HG03060 (cell line): ENCODE results near the gene APOA5.
A peak's percentile ranks its signal among the peaks of the same experiment; 100 is the strongest.
"Not testable (repeated sequence)": the region's sequence is repeated elsewhere in the genome, so short reads cannot be mapped to it uniquely, and the experiment has no call there.

Source experiments
- ATAC-seq: cut with Tn5 transposase; IDR thresholded peaks from one replicate; pipeline ENCODE4 v1.9.1; 2021; ENCODE audit warnings: low read depth, moderate number of reproducible peaks; ENCODE audit not compliant: unreplicated experiment

The APOA5 gene

DNA sequence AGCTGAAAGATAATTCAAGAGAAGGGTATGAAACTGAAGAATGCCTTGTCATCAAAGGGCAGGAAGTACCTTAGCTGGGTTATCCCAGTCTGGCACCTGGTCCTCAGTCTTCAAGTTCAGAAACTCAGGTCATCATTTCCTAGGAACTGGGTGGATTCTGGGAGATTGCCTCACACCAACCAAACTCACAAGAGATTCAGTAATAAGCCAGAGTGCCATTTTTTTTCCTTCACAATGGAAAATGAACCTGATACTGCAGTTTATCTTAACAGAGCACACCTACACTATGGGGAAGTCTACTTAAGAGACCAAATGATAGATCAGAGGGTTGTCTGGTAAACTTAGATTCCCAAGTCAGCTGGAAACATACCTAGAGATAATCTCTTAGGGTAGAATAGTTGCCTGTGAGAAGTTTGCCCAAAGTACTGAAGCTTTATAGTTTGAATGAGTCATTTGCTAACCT, 15.1 kb downstream of the APOA5 start:
- ATAC-seq, result no peak

DNA sequence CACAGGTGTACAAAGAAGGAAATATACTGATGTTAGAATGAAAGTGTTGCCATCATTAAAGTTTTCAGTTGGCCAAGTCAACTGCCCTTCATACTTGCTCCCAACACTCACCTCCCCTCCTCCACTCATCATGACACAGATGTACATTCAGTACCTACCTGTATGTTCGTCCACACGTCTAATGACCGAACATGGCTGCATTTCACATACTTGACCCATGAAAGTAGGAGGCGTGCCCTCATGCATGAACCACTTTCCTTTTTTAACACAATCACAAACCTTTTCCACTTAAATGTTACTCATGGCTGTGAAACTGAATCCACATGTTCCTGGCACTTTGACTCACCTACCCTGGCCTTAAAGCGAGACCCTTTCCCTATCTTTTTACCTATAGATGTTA, 15.7 kb downstream of the APOA5 start:
- ATAC-seq, result no peak

DNA sequence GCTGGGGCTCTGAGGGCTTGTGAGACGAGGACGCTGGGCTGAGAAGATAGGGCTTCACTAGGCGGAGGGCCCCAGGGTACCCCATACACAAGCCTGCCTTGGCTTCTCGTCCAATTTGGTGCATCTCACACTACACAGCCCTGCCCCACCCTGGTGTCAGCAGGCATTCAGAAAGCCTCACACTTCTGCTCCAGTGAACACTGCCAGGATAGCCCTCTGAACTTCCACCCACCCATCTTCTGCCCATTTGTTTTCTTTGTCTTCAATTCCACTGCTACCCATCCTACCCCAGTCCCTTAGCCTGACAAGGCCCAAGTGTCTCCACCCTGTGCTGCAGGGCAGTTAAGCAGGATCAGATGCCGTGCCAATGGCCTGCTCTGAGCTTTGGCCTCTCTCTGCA, 17.0 kb downstream of the APOA5 start:
- ATAC-seq, result no peak

DNA sequence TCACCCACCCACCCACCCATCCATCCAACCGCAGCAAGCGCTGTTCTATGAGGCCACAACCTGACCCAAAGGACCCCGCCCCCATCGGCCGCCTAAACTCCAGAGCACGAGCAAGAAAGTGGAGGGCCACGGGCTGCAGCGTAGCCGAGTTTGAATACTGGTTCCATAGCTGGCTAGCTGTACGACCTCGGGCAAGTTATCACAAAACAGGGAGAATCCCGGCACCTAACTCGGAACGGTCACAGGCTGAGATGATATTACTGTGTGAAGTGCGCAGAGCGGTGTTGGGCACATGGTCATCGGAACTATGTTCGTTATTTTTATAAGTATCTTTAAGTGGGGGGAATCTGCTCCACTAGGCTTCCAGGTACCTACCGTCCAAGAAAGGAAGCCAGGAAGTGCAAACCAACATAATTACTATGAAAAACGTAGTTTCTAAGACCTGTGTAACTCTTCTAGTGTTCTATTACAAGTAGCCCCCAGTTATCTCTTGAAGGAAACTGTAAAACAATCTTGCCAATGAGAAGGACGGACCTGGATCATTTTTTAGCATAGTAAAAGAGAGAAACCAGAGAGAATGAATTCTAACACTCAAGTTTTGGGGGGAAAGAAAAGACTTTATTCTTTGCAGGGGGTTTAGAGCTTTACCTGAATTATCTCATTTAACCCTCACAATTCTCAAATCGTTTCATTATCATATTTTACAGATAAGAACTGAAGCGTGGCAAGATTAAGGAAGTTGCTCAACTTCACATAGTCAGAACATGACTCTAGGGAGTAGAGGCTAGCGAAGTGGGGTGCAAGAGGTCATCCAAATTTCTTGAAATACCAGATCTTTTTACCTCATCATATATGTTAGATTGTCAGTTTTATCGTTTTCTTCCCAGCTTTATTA, 18.2 kb downstream of the APOA5 start:
- ATAC-seq, result no peak

DNA sequence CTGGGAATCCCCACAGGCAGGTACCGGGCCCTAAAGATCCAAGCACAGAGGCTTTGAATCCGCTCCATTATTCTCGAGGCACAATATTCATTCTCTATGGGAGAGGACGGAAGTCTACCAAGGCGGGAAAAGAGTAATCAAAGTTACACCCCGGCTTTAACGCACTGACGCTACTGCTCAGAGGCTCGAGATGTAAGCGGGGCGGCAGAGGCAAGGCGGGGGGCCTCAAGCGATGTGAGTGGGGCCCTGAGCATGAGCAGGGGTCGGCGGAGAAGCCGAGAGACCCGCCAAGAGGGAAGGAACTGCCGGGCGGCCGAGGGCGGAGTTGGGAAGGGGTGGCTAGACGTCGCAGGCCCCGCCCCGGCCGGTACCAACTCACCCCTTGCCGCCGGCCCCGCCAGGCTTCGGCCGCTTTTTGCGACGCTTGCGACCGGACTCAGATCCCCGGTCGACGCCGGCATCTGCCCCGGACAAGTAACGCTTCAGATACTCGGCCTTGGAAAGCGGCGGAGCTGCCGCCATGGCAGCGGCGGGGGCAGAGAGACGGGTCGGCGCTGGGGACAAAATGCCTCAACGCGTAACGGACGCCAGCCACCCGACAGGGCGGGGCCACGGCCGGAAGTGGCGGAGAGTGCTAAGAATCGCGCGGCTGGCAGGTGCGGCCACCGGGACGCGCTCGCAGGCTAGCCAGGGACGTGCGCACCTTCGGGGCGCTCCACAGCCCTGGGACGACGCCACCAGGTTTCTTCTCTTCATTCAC, 19.1 kb downstream of the APOA5 start, which contains the start of gene BUD13:
BUD13 (minus strand) TSS at position 545 of the 760 bp plus-strand sequence; CDS start at position 522, 23 bp downstream.
- ATAC-seq, result peak; percentile 41

DNA sequence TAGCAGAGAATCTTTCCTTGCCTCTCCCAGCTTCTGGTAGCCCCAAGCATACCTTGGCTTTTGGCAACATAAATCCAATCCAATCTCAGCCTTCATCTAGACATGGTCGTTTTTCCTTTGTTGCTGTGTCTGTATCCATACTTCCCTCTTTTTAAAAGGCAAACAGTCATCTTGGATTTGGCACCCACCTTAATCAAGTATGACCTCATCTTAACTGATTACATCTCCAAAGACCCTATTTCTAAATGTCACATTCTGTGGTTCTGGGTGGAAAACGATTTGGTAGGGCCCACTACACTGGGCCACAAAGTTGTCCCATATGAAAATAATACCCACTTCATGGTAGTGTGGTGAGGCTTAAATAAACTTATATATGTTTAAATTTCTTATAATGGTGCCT, 19.7 kb downstream of the APOA5 start:
- ATAC-seq, result no peak

DNA sequence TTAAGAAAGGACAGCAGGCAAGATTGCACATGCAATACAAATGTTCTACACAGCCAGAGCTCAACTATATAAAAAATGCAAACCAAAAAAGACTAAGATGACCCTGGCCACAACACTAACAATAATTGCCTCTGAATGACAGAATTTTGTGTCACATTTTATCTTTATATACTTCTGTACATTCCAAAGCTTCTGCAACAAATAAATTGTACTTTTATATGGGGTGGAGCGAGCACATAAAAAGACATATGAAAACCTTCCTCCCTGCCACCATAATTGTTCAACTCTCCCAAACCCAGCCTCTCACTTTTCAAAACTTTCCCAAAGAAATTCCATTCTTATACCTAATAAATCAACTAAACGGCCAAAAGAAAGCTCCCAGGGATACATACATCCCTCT, 29.5 kb downstream of the APOA5 start:
- ATAC-seq, result no peak

DNA sequence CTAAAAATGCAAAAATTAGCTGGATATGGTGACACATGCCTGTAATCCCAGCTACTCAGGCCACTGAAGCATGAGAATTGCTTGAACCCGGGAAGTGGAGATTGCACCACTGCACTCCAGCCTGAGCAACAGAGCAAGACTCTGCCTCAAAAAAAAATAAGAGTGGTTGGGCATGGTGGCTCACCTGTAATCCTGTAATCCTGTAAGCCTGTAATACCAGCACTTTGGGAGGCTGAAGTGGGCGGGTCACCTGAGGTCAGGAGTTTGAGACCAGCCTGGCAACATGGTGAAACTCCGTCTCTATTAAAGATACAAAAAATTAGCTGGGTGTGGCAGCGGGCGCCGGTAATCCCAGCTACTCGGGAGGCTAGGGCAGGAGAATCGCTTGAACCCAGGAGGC, 35.6 kb downstream of the APOA5 start:
- ATAC-seq, result not testable (repeated sequence)

DNA sequence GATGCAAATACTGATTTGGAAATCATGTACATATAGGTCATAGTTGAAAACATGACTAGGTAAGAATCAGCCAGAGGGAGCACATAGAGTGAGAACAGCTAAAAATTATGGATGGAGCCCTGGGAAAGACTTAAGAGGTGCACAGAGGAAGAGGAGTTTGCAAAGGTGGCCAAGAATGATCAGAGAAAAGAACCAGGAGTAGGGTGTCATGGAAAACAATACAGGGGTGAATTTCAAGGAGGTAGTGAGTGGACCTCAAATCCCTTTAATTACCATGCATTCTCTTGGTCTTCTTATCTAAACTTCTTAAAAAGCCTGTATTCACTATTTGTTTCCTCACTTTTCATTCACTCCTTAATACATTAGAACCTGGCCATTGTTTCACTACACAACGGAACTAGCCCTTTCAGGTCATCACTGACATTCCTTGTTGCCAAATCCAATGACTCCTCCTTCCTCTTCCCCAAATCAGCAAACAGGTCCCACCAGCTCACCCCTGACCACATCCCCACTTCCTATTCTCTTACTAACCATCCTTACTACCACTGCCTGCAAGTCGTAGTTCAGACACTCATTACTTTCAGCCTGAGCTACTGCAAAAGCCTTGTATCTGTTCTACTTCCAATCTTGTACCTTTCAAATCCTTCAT, 41.5 kb downstream of the APOA5 start:
- ATAC-seq, result no peak

DNA sequence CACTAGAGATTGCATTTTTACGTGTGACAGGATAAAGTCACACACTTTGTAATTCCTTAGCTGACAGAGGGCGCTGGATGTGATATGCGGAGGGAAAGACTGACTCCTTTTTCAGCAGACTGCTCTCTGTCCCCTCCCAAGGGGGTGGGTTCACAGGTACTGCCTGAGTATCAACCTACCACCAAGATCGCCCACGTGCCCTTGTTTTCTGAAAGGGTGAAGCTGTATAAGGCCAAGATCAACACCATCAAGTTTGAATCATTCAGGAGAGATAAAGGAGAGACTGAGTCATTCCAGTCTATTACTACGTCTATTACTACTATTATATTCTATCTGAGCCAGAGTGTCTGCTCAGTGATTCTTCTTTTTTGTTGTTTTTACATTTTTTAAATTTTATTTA, 49.6 kb downstream of the APOA5 start:
- no peak for ATAC-seq

DNA sequence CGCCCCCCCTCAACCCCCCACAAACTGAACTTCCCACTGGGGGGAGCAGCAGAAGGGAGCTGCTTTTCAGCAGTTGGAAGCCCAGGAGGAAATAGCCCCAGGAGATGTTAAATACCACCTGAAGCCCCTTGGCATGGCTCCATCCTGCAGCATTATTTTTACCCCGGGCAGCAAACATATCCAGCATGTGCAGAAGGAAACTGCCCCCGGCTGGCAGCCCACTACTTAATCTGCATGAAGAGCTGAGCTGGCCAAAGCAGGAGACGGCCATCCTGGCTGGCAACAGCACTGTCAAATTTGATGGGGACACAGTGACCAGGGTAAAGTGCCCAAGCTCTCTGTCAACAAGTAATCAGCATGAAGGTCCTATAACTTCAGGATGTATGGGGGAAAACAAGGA, 50.9 kb downstream of the APOA5 start:
- ATAC-seq, result no peak
